CD14-positive monocyte (primary cell): ENCODE results near the gene PODN. TPM values are rescaled to one million over a fixed set of nuclear protein-coding genes. Genes with fewer than 3 reads are reported as not detected.

Source experiments
- DNase-seq, 3 donors: peaks; one replicate each; pipeline ENCODE4 v3.0.0-alpha.2; 2011 to 2022
- H2AFZ ChIP-seq: 2 replicates; pipeline ENCODE4 v1.6.0; 2012; ENCODE audit warnings: mild to moderate bottlenecking, low read depth, low read length, inconsistent platforms; ENCODE audit not compliant: insufficient read depth, poor library complexity, severe bottlenecking
- H3K27ac ChIP-seq, 2 donors: 1 replicate in 1 of 2; 2 replicates in 1 of 2; pipeline ENCODE4 v1.5.1; 2012 to 2013; ENCODE audit warnings: low read length in 2 of 2, control low read depth in 1 of 2, inconsistent platforms in 1 of 2, low read depth in 1 of 2, mild to moderate bottlenecking in 1 of 2
- H3K27me3 ChIP-seq, 2 donors: one replicate each; pipeline versions ENCODE4 v1.6.0 to v1.6.1; 2011 to 2013; ENCODE audit warnings: low read length in 2 of 2; ENCODE audit not compliant: control insufficient read depth in 2 of 2, insufficient read depth in 2 of 2
- H3K36me3 ChIP-seq, 2 donors: replicated peaks in 1 of 2; 1 replicate in 1 of 2; 2 replicates in 1 of 2; pipeline versions ENCODE4 v1.5.1 to v1.6.1; 2012 to 2013; ENCODE audit warnings: low read length in 2 of 2, control low read depth in 1 of 2, inconsistent platforms in 1 of 2, mild to moderate bottlenecking in 1 of 2; ENCODE audit not compliant: insufficient read depth in 2 of 2, control insufficient read depth in 1 of 2
- H3K4me1 ChIP-seq, 2 donors: 1 replicate in 1 of 2; 2 replicates in 1 of 2; pipeline versions ENCODE4 v1.5.1 to v1.6.1; 2012 to 2013; ENCODE audit warnings: low read length in 2 of 2, control low read depth in 1 of 2, inconsistent platforms in 1 of 2, mild to moderate bottlenecking in 1 of 2, moderate library complexity in 1 of 2; ENCODE audit not compliant: insufficient read depth in 2 of 2, control insufficient read depth in 1 of 2
- H3K4me2 ChIP-seq: replicated peaks from 2 replicates; pipeline ENCODE3; 2012; ENCODE audit warnings: low read length, moderate library complexity, mild to moderate bottlenecking; ENCODE audit not compliant: poor library complexity, severe bottlenecking; ENCODE audit errors: extremely low read depth
- H3K4me3 ChIP-seq, 3 experiments: fragments of 200-600 bp in 1 of 3; sonication (generic) in 1 of 3; replicated peaks in 1 of 3; 1 replicate in 2 of 3; 2 replicates in 1 of 3; pipeline ENCODE4 v1.5.1; 2011 to 2013; ENCODE audit warnings: low read length in 3 of 3, mild to moderate bottlenecking in 3 of 3, control low read depth in 2 of 3, low read depth in 2 of 3, inconsistent platforms in 1 of 3, moderate library complexity in 1 of 3
- H3K79me2 ChIP-seq: 2 replicates; pipeline ENCODE4 v1.6.0; 2012; ENCODE audit warnings: mild to moderate bottlenecking, control low read depth, inconsistent platforms, low read length, moderate library complexity; ENCODE audit not compliant: insufficient read depth
- H3K9ac ChIP-seq: 2 replicates; pipeline ENCODE4 v1.6.0; 2017; ENCODE audit warnings: low read length, mild to moderate bottlenecking; ENCODE audit not compliant: insufficient read depth, poor library complexity, severe bottlenecking
- H3K9me3 ChIP-seq, 2 donors: replicated peaks in 1 of 2; 1 replicate in 1 of 2; 2 replicates in 1 of 2; pipeline versions ENCODE4 v1.5.1 to v1.6.1; 2012 to 2013; ENCODE audit warnings: low read length in 2 of 2, control low read depth in 1 of 2; ENCODE audit not compliant: control insufficient read depth in 1 of 2, insufficient read depth in 1 of 2
- H4K20me1 ChIP-seq: 2 replicates; pipeline ENCODE4 v1.6.0; 2012; ENCODE audit warnings: mild to moderate bottlenecking, low read length, control low read depth, moderate library complexity; ENCODE audit not compliant: insufficient read depth
- H3K27ac Mint-ChIP-seq, 7 donors: one replicate each; pipeline ENCODE4 v1.8.0; 2020; ENCODE audit warnings: mild to moderate bottlenecking in 7 of 7, mixed read lengths in 7 of 7, moderate library complexity in 6 of 7, inconsistent platforms in 2 of 7
- H3K27me3 Mint-ChIP-seq, 3 donors: one replicate each; pipeline ENCODE4 v1.8.0; 2021 to 2022; ENCODE audit warnings: low read depth in 3 of 3, mild to moderate bottlenecking in 3 of 3, mixed read lengths in 3 of 3, moderate library complexity in 3 of 3, inconsistent platforms in 1 of 3
- H3K36me3 Mint-ChIP-seq, 2 donors: one replicate each; pipeline ENCODE4 v1.8.0; 2020; ENCODE audit warnings: mixed read lengths in 2 of 2, inconsistent platforms in 1 of 2, mild to moderate bottlenecking in 1 of 2
- H3K4me1 Mint-ChIP-seq: one replicate; pipeline ENCODE4 v1.8.0; 2020; ENCODE audit warnings: mild to moderate bottlenecking, mixed read lengths
- H3K4me3 Mint-ChIP-seq, 2 donors: one replicate each; pipeline ENCODE4 v1.8.0; 2020; ENCODE audit warnings: mild to moderate bottlenecking in 2 of 2, mixed read lengths in 2 of 2, moderate library complexity in 1 of 2
- H3K9me3 Mint-ChIP-seq, 7 donors: one replicate each; pipeline ENCODE4 v1.8.0; 2020 to 2022; ENCODE audit warnings: mixed read lengths in 7 of 7, mild to moderate bottlenecking in 6 of 7, moderate library complexity in 6 of 7, inconsistent platforms in 2 of 7
- WGBS: methylation state at CpG from one replicate; pipeline ENCODE4 v1.1.5; 2013; ENCODE audit warnings: missing lambda C conversion rate; ENCODE audit not compliant: insufficient coverage; 5-methylcytosine and 5-hydroxymethylcytosine counted together
- intact Hi-C, 2 donors: fragments of 100-400 bp; cut with micrococcal nuclease; formaldehyde crosslinking; loops; one replicate each; pipeline versions ENCODE4 v1.15.0 to v1.15.1; 2023
- polyA plus RNA-seq, 3 donors: library from polyadenylated mRNA; depleted of rRNA in 1 of 3; unstranded in 2 of 3; stranded (reverse) in 1 of 3; fragments of 300-500 nt in 2 of 3; fragments of >200 nt in 1 of 3; fragmentation: Illumina TruSeq in 2 of 3; gene quantifications; 1 replicate in 2 of 3; 2 replicates in 1 of 3; pipeline ENCODE4 v1.2.3, GENCODE V29; 2012 to 2021
- TF ChIP-seq, protein P1 (sequence below): fragments of 200-600 bp; IDR thresholded peaks from one replicate; pipeline ENCODE4 v1.8.0; 2022; ENCODE audit warnings: antibody characterized with exemption, mild to moderate bottlenecking

The PODN gene
- polyA plus RNA-seq, 3 donors: not detected

DNA sequence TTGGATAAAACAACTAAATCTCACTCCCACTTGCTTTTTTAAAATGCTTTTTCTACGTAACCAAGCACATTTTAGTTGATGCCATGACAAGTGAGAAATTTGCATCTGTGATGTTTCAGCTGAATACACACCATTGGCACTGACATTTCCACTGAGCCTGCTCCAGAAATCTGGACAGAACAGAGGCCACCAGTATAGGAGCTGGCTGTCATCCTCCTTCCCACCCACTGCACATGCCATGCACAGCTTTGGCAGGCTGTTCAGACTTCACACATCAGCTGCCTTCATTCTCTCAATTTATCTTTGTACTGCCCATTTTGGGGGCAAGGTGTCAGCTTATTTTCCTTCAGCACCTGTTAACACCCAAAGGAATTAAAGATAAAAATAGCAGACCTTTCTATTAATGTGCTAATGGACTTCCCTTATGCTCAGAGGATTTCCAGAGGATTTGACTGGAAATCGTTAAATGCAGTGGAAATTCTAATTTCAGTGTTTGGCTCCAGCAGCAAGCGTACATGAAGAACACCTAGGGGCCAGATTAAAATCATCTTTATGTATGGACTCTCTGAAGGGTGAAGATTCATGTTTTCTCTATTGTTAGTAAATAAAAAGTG, 12.9 kb upstream of the PODN start:
- no peaks in the 10 kb centered on the region for H3K27me3 Mint-ChIP-seq
- no peaks in the 10 kb centered on the region for H3K4me1 Mint-ChIP-seq
- Histone ChIP-seq H3K4me1 (no peaks in the 10 kb centered on the region), H3K9me3 (no peaks in the 10 kb centered on the region), H3K4me3 (no peak overlapping the region), H3K27ac (no peak overlapping the region), H4K20me1 (no peaks in the 10 kb centered on the region), H3K36me3 (peaks cover 31 to 93% of the 10 kb centered on the region in 2 donors), H2AFZ (no peak overlapping the region), H3K4me2 (no peak overlapping the region), H3K79me2 (no peaks in the 10 kb centered on the region), H3K27me3 (no peaks in the 10 kb centered on the region), H3K9ac (no peak overlapping the region)
- no peak overlapping the region for H3K27ac Mint-ChIP-seq
- H3K9me3 Mint-ChIP-seq: no peaks in the 10 kb centered on the region
- TF ChIP-seq, protein P1, sequence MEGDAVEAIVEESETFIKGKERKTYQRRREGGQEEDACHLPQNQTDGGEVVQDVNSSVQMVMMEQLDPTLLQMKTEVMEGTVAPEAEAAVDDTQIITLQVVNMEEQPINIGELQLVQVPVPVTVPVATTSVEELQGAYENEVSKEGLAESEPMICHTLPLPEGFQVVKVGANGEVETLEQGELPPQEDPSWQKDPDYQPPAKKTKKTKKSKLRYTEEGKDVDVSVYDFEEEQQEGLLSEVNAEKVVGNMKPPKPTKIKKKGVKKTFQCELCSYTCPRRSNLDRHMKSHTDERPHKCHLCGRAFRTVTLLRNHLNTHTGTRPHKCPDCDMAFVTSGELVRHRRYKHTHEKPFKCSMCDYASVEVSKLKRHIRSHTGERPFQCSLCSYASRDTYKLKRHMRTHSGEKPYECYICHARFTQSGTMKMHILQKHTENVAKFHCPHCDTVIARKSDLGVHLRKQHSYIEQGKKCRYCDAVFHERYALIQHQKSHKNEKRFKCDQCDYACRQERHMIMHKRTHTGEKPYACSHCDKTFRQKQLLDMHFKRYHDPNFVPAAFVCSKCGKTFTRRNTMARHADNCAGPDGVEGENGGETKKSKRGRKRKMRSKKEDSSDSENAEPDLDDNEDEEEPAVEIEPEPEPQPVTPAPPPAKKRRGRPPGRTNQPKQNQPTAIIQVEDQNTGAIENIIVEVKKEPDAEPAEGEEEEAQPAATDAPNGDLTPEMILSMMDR: no peak
- H3K36me3 Mint-ChIP-seq: peaks cover 66 to 84% of the 10 kb centered on the region in 2 donors
- WGBS: 100% methylated on average over 1 of the region's 3 CpGs
- DNase-seq: no peak
- intact Hi-C loops: no loop called here
- H3K4me3 Mint-ChIP-seq: no peak overlapping the region

DNA sequence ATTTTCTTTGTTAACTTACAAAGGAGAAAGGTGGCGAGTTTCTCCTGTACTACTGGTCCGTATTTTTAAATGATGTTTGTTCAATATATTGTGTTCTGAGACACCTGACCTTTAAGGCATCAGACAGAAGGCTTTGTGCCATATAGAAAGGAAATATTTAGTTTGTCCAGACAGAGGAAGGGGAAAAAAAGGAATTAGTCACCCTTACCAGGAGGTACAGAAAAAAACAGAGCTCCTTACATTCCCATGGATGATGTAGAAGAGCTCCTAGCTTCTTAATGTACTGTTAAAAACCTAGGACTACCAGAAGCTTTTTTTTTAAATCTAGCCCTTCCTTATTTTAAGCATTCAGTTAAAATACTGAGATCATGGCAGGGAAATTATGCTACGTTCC, 12.4 kb upstream of the PODN start:
- H3K27ac Mint-ChIP-seq: no peak overlapping the region
- H3K4me1 Mint-ChIP-seq: no peaks in the 10 kb centered on the region
- Histone ChIP-seq H3K4me3 (no peak overlapping the region), H3K9ac (no peak overlapping the region), H3K79me2 (no peaks in the 10 kb centered on the region), H3K4me2 (no peak overlapping the region), H2AFZ (no peak overlapping the region), H3K27ac (no peak overlapping the region), H4K20me1 (no peaks in the 10 kb centered on the region), H3K36me3 (peaks cover 31 to 88% of the 10 kb centered on the region in 2 donors), H3K9me3 (no peaks in the 10 kb centered on the region), H3K4me1 (no peaks in the 10 kb centered on the region), H3K27me3 (no peaks in the 10 kb centered on the region)
- H3K9me3 Mint-ChIP-seq: no peaks in the 10 kb centered on the region
- no peaks in the 10 kb centered on the region for H3K27me3 Mint-ChIP-seq
- TF ChIP-seq, protein P1: no peak
- H3K36me3 Mint-ChIP-seq: peaks cover 66 to 81% of the 10 kb centered on the region in 2 donors
- 100% methylated on average over 1 of the region's 3 CpGs for WGBS
- no peak overlapping the region for H3K4me3 Mint-ChIP-seq
- intact Hi-C loops: no loop called here
- DNase-seq: no peak
